Measurements from ENCODE around the gene ADH1A.
"Not testable (repeated sequence)": the region's sequence is repeated elsewhere in the genome, so short reads cannot be mapped to it uniquely, and the experiment has no call there.

ADH1A gene

GRCh38 chr4:99290848-99291786 lies at the start of gene ADH1A:
TSS of gene ADH1A (minus strand) at chr4:99290985. CDS start at chr4:99290914, 71 bp downstream.
- in situ Hi-C loops (cut with MboI; ENCODE audit: low sequenced_read_pairs), result no loop called here

- in situ Hi-C loops (cut with MboI; ENCODE audit: low sequenced_read_pairs), result no loop called here
Measured at GRCh38 chr4:99339172-99339571, 48.4 kb upstream of the ADH1A start.

GRCh38 chr4:99336553-99336952 lies 45.8 kb upstream of the ADH1A start:
- in situ Hi-C loops (cut with MboI; ENCODE audit: low sequenced_read_pairs), result no loop called here

- in situ Hi-C loops (cut with MboI; ENCODE audit: low sequenced_read_pairs), result no loop called here
Measured at GRCh38 chr4:99334880-99335279, 44.1 kb upstream of the ADH1A start.

- in situ Hi-C loops (cut with MboI; ENCODE audit: low sequenced_read_pairs), result no loop called here
Measured at GRCh38 chr4:99330648-99331047, 39.9 kb upstream of the ADH1A start.

GRCh38 chr4:99329876-99330275 lies 39.1 kb upstream of the ADH1A start:
- in situ Hi-C loops (cut with MboI; ENCODE audit: low sequenced_read_pairs), result no loop called here

- in situ Hi-C loops (cut with MboI; ENCODE audit: low sequenced_read_pairs), result no loop called here
Measured at GRCh38 chr4:99324979-99325378, 34.2 kb upstream of the ADH1A start.

- in situ Hi-C loops (cut with MboI; ENCODE audit: low sequenced_read_pairs), result no loop called here
Measured at GRCh38 chr4:99324361-99324760, 33.6 kb upstream of the ADH1A start.

- in situ Hi-C loops (cut with MboI; ENCODE audit: low sequenced_read_pairs), result no loop called here
Measured at GRCh38 chr4:99323756-99324155, 33.0 kb upstream of the ADH1A start.

- in situ Hi-C loops (cut with MboI; ENCODE audit: low sequenced_read_pairs), result no loop called here
Measured at GRCh38 chr4:99321241-99322191, 30.7 kb upstream of the ADH1A start, which contains the start of gene ADH1B. TSS of gene ADH1B (minus strand) at chr4:99321401. CDS start at chr4:99321331, 70 bp downstream.

- in situ Hi-C loops (cut with MboI; ENCODE audit: low sequenced_read_pairs), result not testable (repeated sequence)
Measured at GRCh38 chr4:99317811-99318210, 27.0 kb upstream of the ADH1A start.

- in situ Hi-C loops (cut with MboI; ENCODE audit: low sequenced_read_pairs), result no loop called here
Measured at GRCh38 chr4:99317354-99317753, 26.6 kb upstream of the ADH1A start.

GRCh38 chr4:99315839-99316238 lies 25.1 kb upstream of the ADH1A start:
- in situ Hi-C loops (cut with MboI; ENCODE audit: low sequenced_read_pairs), result no loop called here

- in situ Hi-C loops (cut with MboI; ENCODE audit: low sequenced_read_pairs), result no loop called here
Measured at GRCh38 chr4:99314211-99314610, 23.4 kb upstream of the ADH1A start.

- in situ Hi-C loops (cut with MboI; ENCODE audit: low sequenced_read_pairs), result no loop called here
Measured at GRCh38 chr4:99310389-99310788, 19.6 kb upstream of the ADH1A start.

GRCh38 chr4:99305638-99306400 lies 15.0 kb upstream of the ADH1A start:
- in situ Hi-C loops (cut with MboI; ENCODE audit: low sequenced_read_pairs), result no loop called here

- in situ Hi-C loops (cut with MboI; ENCODE audit: low sequenced_read_pairs), result no loop called here
Measured at GRCh38 chr4:99301376-99302164, 10.8 kb upstream of the ADH1A start.

- in situ Hi-C loops (cut with MboI; ENCODE audit: low sequenced_read_pairs), result no loop called here
Measured at GRCh38 chr4:99300934-99301333, 10.1 kb upstream of the ADH1A start.

GRCh38 chr4:99293357-99293756 lies 2.6 kb upstream of the ADH1A start:
- in situ Hi-C loops (cut with MboI; ENCODE audit: low sequenced_read_pairs), result no loop called here

GRCh38 chr4:99285387-99285786 lies 5.4 kb downstream of the ADH1A start:
- in situ Hi-C loops (cut with MboI; ENCODE audit: low sequenced_read_pairs), result no loop called here
